ENCODE measurements around the gene ZNRF3.

The ZNRF3 gene

DNA sequence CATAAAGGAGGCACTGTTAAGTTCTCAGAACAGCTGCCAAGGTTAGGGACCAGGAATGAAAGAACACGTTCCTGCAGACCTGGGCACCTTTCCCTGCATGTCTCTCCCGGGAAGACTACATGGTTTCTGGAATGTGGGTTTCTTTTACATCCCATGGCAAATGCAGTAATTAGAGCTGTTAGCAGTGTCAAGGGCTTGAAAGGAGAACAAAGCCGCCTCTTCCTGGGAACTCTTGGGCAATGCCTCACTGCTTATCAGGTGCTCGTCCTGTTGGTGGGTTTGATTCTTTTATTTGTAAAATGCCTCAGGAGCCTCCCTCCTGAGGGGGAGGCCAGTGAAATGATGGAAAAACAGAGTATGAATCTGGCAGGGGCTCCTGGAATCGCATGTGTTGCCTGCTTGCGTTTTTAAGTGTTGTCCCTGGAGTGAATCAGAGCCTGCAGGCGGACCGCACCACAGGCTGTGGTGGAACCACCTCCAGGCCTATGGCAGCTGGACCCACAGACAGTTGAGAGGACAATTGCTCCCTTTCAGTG, 179.0 kb downstream of the ZNRF3 start:
- WGBS (ENCODE audit: extremely low coverage, insufficient coverage, insufficient read length), result no CpG with 5 or more reads among the region's 8 CpGs

DNA sequence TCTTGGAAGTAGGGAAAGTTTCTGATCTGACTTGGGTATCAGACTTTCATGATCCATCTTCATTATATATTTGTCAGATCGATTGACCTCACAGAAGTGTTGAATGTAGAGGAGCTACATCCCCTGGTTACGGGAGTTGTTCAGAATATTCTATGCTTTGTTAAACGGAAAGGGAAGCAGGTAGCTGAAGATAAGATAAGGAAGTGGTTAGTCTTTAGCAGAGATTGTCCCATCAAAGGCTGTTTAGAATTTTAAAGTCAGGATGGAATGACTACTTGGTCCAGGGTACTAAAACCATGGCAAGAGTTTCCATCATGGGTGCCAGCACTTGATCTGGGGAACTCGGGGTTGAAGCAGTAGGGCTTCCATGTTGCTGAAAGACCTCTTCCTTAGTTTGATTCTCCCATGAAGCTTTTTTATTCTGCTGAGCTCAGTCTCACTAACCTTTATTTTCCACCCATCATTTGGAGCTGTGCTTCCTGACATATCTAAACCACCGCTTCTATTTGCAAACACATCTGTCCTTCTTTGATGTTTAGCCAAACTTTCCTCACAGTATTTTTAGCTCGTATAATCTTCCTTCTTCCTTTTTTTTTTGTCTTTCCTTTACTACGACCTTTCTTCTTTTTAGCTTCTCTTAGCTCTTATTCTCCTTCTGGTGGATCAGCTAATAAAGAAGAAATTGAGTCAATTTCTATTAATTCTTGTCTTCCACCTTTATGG, 182.3 kb downstream of the ZNRF3 start:
- no peaks in the 10 kb centered on the region for H3K79me2 ChIP-seq (ENCODE audit: control insufficient read depth, insufficient read depth, low read length, poor library complexity)
- H3K36me3 ChIP-seq (ENCODE audit: control insufficient read depth in 1 of 2, insufficient read depth in 2 of 2, low read length in 2 of 2), result no peaks in the 10 kb centered on the region
- H3K9me3 ChIP-seq (ENCODE audit: insufficient read depth, low read depth, low read length), result peaks cover 4% of the 10 kb centered on the region
- no CpG with 5 or more reads among the region's 7 CpGs for WGBS (ENCODE audit: extremely low coverage, insufficient coverage, insufficient read length)
- no peaks in the 10 kb centered on the region for H3K4me1 ChIP-seq (ENCODE audit: control insufficient read depth in 1 of 2, insufficient read depth in 2 of 2, low read length in 2 of 2)
- H3K79me1 ChIP-seq (ENCODE audit: low read length), result peaks cover 3% of the 10 kb centered on the region
- no peak overlapping the region for H2AFZ ChIP-seq (ENCODE audit: insufficient read depth, low read length, poor library complexity)
- H2AK5ac ChIP-seq (ENCODE audit: low read length), result no peak overlapping the region
- DNase-seq, result no peak
- H3K18ac ChIP-seq (ENCODE audit: low read length), result no peak overlapping the region
- H3K4me3 ChIP-seq (ENCODE audit: low read depth, low read length), result no peak overlapping the region
- no peak overlapping the region for H2BK120ac ChIP-seq (ENCODE audit: insufficient read depth, low read length, poor library complexity)
- no peak overlapping the region for H3K27ac ChIP-seq (ENCODE audit: low read depth, low read length)
- H3K14ac ChIP-seq (ENCODE audit: low read length), result no peak overlapping the region
- H3K4me2 ChIP-seq (ENCODE audit: low read length), result no peak overlapping the region
- no peak overlapping the region for H3K4ac ChIP-seq (ENCODE audit: low read depth, low read length)
- no peaks in the 10 kb centered on the region for H3K27me3 ChIP-seq (ENCODE audit: insufficient read depth, low read length)
- no peak overlapping the region for H2BK5ac ChIP-seq (ENCODE audit: low read depth, low read length, poor library complexity)
- no peak overlapping the region for H4K12ac ChIP-seq (ENCODE audit: low read depth, low read length)
- no peak overlapping the region for H4K91ac ChIP-seq (ENCODE audit: low read depth, low read length)
- no peak overlapping the region for H3K9ac ChIP-seq (ENCODE audit: low read length)
- no peak overlapping the region for H4K8ac ChIP-seq (ENCODE audit: low read depth, low read length)
- no peak overlapping the region for H2BK12ac ChIP-seq (ENCODE audit: low read length)
- no peak overlapping the region for H3K23ac ChIP-seq (ENCODE audit: low read length)

More for the DNA sequence above, 179.0 kb downstream of the ZNRF3 start:
- H3K27me3 ChIP-seq (ENCODE audit: insufficient read depth, low read length), result no peaks in the 10 kb centered on the region
- H3K9me3 ChIP-seq (ENCODE audit: insufficient read depth, low read depth, low read length), result peaks cover 4% of the 10 kb centered on the region
- H3K27ac ChIP-seq (ENCODE audit: low read depth, low read length), result no peak overlapping the region
- H3K79me1 ChIP-seq (ENCODE audit: low read length), result peaks cover 3% of the 10 kb centered on the region
- H3K4me2 ChIP-seq (ENCODE audit: low read length), result no peak overlapping the region
- no peak overlapping the region for H2BK5ac ChIP-seq (ENCODE audit: low read depth, low read length, poor library complexity)
- no peak overlapping the region for H3K9ac ChIP-seq (ENCODE audit: low read length)
- H4K8ac ChIP-seq (ENCODE audit: low read depth, low read length), result no peak overlapping the region
- no peaks in the 10 kb centered on the region for H3K4me1 ChIP-seq (ENCODE audit: control insufficient read depth in 1 of 2, insufficient read depth in 2 of 2, low read length in 2 of 2)
- no peak overlapping the region for H4K12ac ChIP-seq (ENCODE audit: low read depth, low read length)
- H3K23ac ChIP-seq (ENCODE audit: low read length), result no peak overlapping the region
- H3K4me3 ChIP-seq (ENCODE audit: low read depth, low read length), result no peak overlapping the region
- H3K79me2 ChIP-seq (ENCODE audit: control insufficient read depth, insufficient read depth, low read length, poor library complexity), result no peaks in the 10 kb centered on the region
- H2BK12ac ChIP-seq (ENCODE audit: low read length), result no peak overlapping the region
- no peak overlapping the region for H2AFZ ChIP-seq (ENCODE audit: insufficient read depth, low read length, poor library complexity)
- H2AK5ac ChIP-seq (ENCODE audit: low read length), result no peak overlapping the region
- no peaks in the 10 kb centered on the region for H3K36me3 ChIP-seq (ENCODE audit: control insufficient read depth in 1 of 2, insufficient read depth in 2 of 2, low read length in 2 of 2)
- peak overlapping the region; percentile 53 for H3K14ac ChIP-seq (ENCODE audit: low read length)
- no peak overlapping the region for H4K91ac ChIP-seq (ENCODE audit: low read depth, low read length)
- peak overlapping the region; percentile 41 for H2BK120ac ChIP-seq (ENCODE audit: insufficient read depth, low read length, poor library complexity)
- H3K18ac ChIP-seq (ENCODE audit: low read length), result no peak overlapping the region
- DNase-seq, result no peak
- H3K4ac ChIP-seq (ENCODE audit: low read depth, low read length), result no peak overlapping the region

DNA sequence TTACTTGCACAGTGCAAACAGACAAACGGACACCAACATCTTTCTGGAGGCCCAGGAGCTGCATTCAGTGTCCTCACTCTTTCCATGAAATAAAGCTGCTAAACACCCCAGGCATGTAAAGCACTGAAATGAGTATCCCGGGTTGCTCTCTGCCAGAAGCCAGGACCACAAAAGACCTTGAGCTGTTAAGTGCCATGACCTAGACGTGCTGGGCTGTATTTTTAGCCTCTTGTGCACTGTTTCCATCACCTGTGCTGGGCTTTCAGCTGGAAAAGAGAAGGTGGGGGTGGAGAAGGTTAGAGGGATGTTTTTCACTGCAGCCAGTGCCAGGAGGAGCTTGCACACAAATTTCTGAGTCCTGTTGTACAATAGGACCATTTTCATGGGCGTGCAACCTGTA, 186.1 kb downstream of the ZNRF3 start:
- no peak overlapping the region for H2AK5ac ChIP-seq (ENCODE audit: low read length)
- H3K23ac ChIP-seq (ENCODE audit: low read length), result no peak overlapping the region
- no peak overlapping the region for H2BK12ac ChIP-seq (ENCODE audit: low read length)
- no peak overlapping the region for H2BK5ac ChIP-seq (ENCODE audit: low read depth, low read length, poor library complexity)
- H2AFZ ChIP-seq (ENCODE audit: insufficient read depth, low read length, poor library complexity), result no peak overlapping the region
- H3K18ac ChIP-seq (ENCODE audit: low read length), result no peak overlapping the region
- H2BK120ac ChIP-seq (ENCODE audit: insufficient read depth, low read length, poor library complexity), result no peak overlapping the region
- no peak overlapping the region for H3K4me2 ChIP-seq (ENCODE audit: low read length)
- no peaks in the 10 kb centered on the region for H3K36me3 ChIP-seq (ENCODE audit: control insufficient read depth in 1 of 2, insufficient read depth in 2 of 2, low read length in 2 of 2)
- H3K79me2 ChIP-seq (ENCODE audit: control insufficient read depth, insufficient read depth, low read length, poor library complexity), result no peaks in the 10 kb centered on the region
- no peak for DNase-seq
- no peak overlapping the region for H3K4ac ChIP-seq (ENCODE audit: low read depth, low read length)
- H4K12ac ChIP-seq (ENCODE audit: low read depth, low read length), result no peak overlapping the region
- peaks cover 3 to 18% of the 10 kb centered on the region in 2 experiments for H3K4me1 ChIP-seq (ENCODE audit: control insufficient read depth in 1 of 2, insufficient read depth in 2 of 2, low read length in 2 of 2)
- WGBS (ENCODE audit: extremely low coverage, insufficient coverage, insufficient read length), result no CpG with 5 or more reads among the region's 4 CpGs
- no peak overlapping the region for H3K9ac ChIP-seq (ENCODE audit: low read length)
- peaks cover 4% of the 10 kb centered on the region for H3K79me1 ChIP-seq (ENCODE audit: low read length)
- H3K4me3 ChIP-seq (ENCODE audit: low read depth, low read length), result no peak overlapping the region
- H3K14ac ChIP-seq (ENCODE audit: low read length), result no peak overlapping the region
- H3K9me3 ChIP-seq (ENCODE audit: insufficient read depth, low read depth, low read length), result peaks cover 3% of the 10 kb centered on the region
- peaks cover 7% of the 10 kb centered on the region for H3K27me3 ChIP-seq (ENCODE audit: insufficient read depth, low read length)
- no peak overlapping the region for H4K91ac ChIP-seq (ENCODE audit: low read depth, low read length)
- H3K27ac ChIP-seq (ENCODE audit: low read depth, low read length), result no peak overlapping the region
- H4K8ac ChIP-seq (ENCODE audit: low read depth, low read length), result no peak overlapping the region

DNA sequence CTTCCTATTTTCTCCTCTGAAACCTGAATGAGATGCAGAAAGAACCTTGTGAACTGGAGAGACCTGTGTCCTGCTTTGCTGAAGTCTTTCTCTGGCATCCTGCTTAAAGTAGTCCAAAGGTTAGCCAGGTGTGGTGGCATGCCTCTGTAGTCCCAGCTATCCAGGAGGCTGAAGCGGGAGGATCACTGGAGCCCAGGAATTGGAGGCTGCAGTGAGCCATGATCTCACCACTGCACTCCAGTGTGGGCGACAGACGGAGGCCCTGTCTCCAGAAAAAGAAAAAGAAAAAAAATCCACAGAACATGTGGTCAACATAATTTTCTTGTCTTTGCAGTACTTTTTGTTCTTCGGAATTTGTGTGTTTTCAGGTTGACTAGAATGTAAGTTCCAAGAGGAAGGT, 187.1 kb downstream of the ZNRF3 start:
- Histone ChIP-seq H3K14ac (ENCODE audit: low read length) (no peak overlapping the region), H3K27me3 (ENCODE audit: insufficient read depth, low read length) (peaks cover 7% of the 10 kb centered on the region), H3K4me3 (ENCODE audit: low read depth, low read length) (no peak overlapping the region), H3K79me1 (ENCODE audit: low read length) (peaks cover 4% of the 10 kb centered on the region), H2BK120ac (ENCODE audit: insufficient read depth, low read length, poor library complexity) (no peak overlapping the region), H3K36me3 (ENCODE audit: control insufficient read depth in 1 of 2, insufficient read depth in 2 of 2, low read length in 2 of 2) (no peaks in the 10 kb centered on the region), H4K12ac (ENCODE audit: low read depth, low read length) (no peak overlapping the region), H3K23ac (ENCODE audit: low read length) (no peak overlapping the region), H3K18ac (ENCODE audit: low read length) (no peak overlapping the region), H3K79me2 (ENCODE audit: control insufficient read depth, insufficient read depth, low read length, poor library complexity) (no peaks in the 10 kb centered on the region), H4K8ac (ENCODE audit: low read depth, low read length) (no peak overlapping the region), H3K4me1 (ENCODE audit: control insufficient read depth in 1 of 2, insufficient read depth in 2 of 2, low read length in 2 of 2) (peaks cover 3 to 18% of the 10 kb centered on the region in 2 experiments), H2BK5ac (ENCODE audit: low read depth, low read length, poor library complexity) (no peak overlapping the region), H2AFZ (ENCODE audit: insufficient read depth, low read length, poor library complexity) (no peak overlapping the region), H3K9me3 (ENCODE audit: insufficient read depth, low read depth, low read length) (peaks cover 3% of the 10 kb centered on the region), H3K4ac (ENCODE audit: low read depth, low read length) (no peak overlapping the region), H3K27ac (ENCODE audit: low read depth, low read length) (no peak overlapping the region), H3K4me2 (ENCODE audit: low read length) (no peak overlapping the region), H2AK5ac (ENCODE audit: low read length) (no peak overlapping the region), H4K91ac (ENCODE audit: low read depth, low read length) (no peak overlapping the region), H3K9ac (ENCODE audit: low read length) (no peak overlapping the region), H2BK12ac (ENCODE audit: low read length) (no peak overlapping the region)
- no CpG with 5 or more reads among the region's 4 CpGs for WGBS (ENCODE audit: extremely low coverage, insufficient coverage, insufficient read length)
- DNase-seq, result peak in 1 of 2 donors; percentile 23
